ENCODE data around the gene HAUS1.

- no peak for TF ChIP-seq CTCF (IDR thresholded peaks at IDR 0.05)
- TF ChIP-seq EZH2phosphoT487 (IDR thresholded peaks at IDR 0.05), result no peak
- no peak for TF ChIP-seq EZH2 (IDR thresholded peaks at IDR 0.05)
Observed at GRCh38 chr18:46161703-46162396, 57.7 kb downstream of the HAUS1 start.
